ENCODE results near the gene KBTBD8.

DNA sequence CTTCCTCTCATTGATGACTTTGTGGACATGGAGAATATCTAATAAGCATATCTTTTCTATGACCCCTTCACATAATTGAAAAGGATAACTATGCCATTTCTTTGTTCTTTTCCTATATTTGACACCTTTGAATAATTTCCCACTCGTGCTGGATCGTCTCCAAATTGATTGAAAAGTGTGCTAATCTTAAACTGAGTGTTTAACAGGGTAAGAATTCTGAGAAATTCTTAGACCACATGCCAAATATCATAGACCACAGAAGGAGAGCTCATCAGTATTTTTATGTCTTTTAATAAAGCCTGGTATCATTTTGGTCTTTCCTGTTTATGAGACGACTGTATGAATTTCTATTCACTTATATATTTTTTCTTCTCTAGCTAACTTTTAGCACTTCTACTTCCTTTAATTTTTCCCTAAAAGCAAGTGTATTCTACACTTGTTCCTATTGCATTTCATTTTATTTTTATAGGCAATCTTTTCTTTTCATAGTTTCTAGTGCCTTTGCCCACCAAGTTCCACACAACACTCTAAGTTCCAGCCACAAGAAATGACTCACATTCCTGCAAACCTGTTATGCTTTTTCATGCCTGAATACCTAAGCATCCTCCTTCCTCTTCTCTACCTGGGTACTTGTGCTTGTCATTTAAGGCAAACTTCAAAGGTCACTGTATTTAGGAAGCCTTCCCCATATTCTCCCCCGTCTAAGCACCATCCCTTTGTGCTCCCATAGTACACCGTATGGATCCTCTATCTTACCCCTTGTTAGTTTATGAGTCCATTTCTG, 30.1 kb downstream of the KBTBD8 start:
- TF ChIP-seq POLR2AphosphoS5 (IDR thresholded peaks at IDR 0.05) (no peak), EP300 (IDR thresholded peaks at IDR 0.05) (no peak)
